SK-N-SH (cell line): Measurements from ENCODE around the gene DGKI. TPM values are rescaled to one million over a fixed set of nuclear protein-coding genes. Genes with fewer than 3 reads are reported as not detected.

Experiments
- CTCF ChIA-PET: fragments of 300-600, 350-600 bp; formaldehyde crosslinking; extraction: SDS; loops from one replicate; lab custom pipeline; 2021; lab: Yijun Ruan, JAX
- POLR2A ChIA-PET: fragments of 350-600 bp; sonication (Branson Sonifier 250); formaldehyde crosslinking; extraction: SDS; loops from one replicate; lab custom pipeline; 2020; ENCODE audit warnings: antibody characterized with exemption, inconsistent platforms; lab: Yijun Ruan, JAX
- DNase-seq: peaks from one replicate; pipeline ENCODE4 v3.0.0; 2012
- H2AFZ ChIP-seq: fragments of 200-600 bp; sonication (generic); 2 replicates; pipeline ENCODE4 v1.8.1; 2016; ENCODE audit warnings: antibody characterized with exemption, mild to moderate bottlenecking, low read depth
- H3F3A ChIP-seq: fragments of 200-600 bp; sonication (generic); replicated peaks from 2 replicates; pipeline ENCODE3; 2016; ENCODE audit warnings: antibody characterized with exemption, mild to moderate bottlenecking; ENCODE audit not compliant: insufficient read depth
- H3K27ac ChIP-seq, 2 experiments: fragments of 200-500 bp in 1 of 2; fragments of 200-600 bp in 1 of 2; sonication (Bioruptor generic) in 1 of 2; sonication (generic), shearing (Covaris generic) in 1 of 2; 2 replicates each; pipeline versions ENCODE4 v1.5.1 to v1.6.1; 2014 to 2016; ENCODE audit warnings: low read depth in 2 of 2, inconsistent platforms in 1 of 2, low read length in 1 of 2, mild to moderate bottlenecking in 1 of 2, mixed read lengths in 1 of 2
- H3K27me3 ChIP-seq: fragments of 200-600 bp; sonication (generic), shearing (Covaris generic); 2 replicates; pipeline ENCODE4 v1.6.1; 2016; ENCODE audit warnings: mixed run types; ENCODE audit not compliant: insufficient read depth
- H3K36me3 ChIP-seq, 2 experiments: fragments of 200-500 bp in 1 of 2; fragments of 200-600 bp in 1 of 2; sonication (Bioruptor generic) in 1 of 2; sonication (generic) in 1 of 2; replicated peaks in 1 of 2; 2 replicates each; pipeline versions ENCODE3 to v1.5.1; 2014 to 2016; ENCODE audit warnings: low read length in 1 of 2, mild to moderate bottlenecking in 1 of 2; ENCODE audit not compliant: insufficient read depth in 2 of 2, control insufficient read depth in 1 of 2
- H3K4me1 ChIP-seq, 2 experiments: fragments of 200-500 bp in 1 of 2; fragments of 200-600 bp in 1 of 2; sonication (Bioruptor generic) in 1 of 2; sonication (generic), shearing (Covaris generic) in 1 of 2; 2 replicates each; pipeline versions ENCODE4 v1.5.1 to v1.6.1; 2014 to 2016; ENCODE audit warnings: low read depth in 1 of 2, low read length in 1 of 2, mixed run types in 1 of 2; ENCODE audit not compliant: insufficient read depth in 2 of 2, control insufficient read depth in 1 of 2
- H3K4me2 ChIP-seq: fragments of 200-600 bp; sonication (generic), shearing (Covaris generic); 2 replicates; pipeline ENCODE4 v1.6.1; 2017; ENCODE audit warnings: mixed run types
- H3K4me3 ChIP-seq, 2 experiments: fragments of 200-500 bp in 1 of 2; fragments of 200-600 bp in 1 of 2; sonication (Bioruptor generic) in 1 of 2; sonication (generic), shearing (Covaris generic) in 1 of 2; 2 replicates each; pipeline versions ENCODE4 v1.5.1 to v1.8.1; 2014 to 2016; ENCODE audit warnings: low read depth in 2 of 2, inconsistent platforms in 1 of 2, low read length in 1 of 2, mild to moderate bottlenecking in 1 of 2, mixed read lengths in 1 of 2, moderate library complexity in 1 of 2
- H3K79me2 ChIP-seq: fragments of 200-600 bp; sonication (generic); 2 replicates; pipeline ENCODE4 v1.8.1; 2017; ENCODE audit warnings: mild to moderate bottlenecking; ENCODE audit not compliant: insufficient read depth
- H3K9ac ChIP-seq: fragments of 200-600 bp; sonication (generic); 2 replicates; pipeline ENCODE4 v1.6.1; 2017; ENCODE audit warnings: mixed run types
- H3K9me2 ChIP-seq: fragments of 200-600 bp; sonication (generic); 2 replicates; pipeline ENCODE4 v1.6.1; 2017; ENCODE audit warnings: mixed run types
- H3K9me3 ChIP-seq: fragments of 200-600 bp; sonication (generic); 2 replicates; pipeline ENCODE4 v1.6.1; 2017; ENCODE audit warnings: mixed run types, mild to moderate bottlenecking, moderate library complexity
- H4K20me1 ChIP-seq: fragments of 200-600 bp; sonication (generic); 2 replicates; pipeline ENCODE4 v1.6.1; 2017; ENCODE audit warnings: mild to moderate bottlenecking, mixed run types; ENCODE audit not compliant: insufficient read depth
- CHD2 ChIP-seq: fragments of 150-350 bp; IDR thresholded peaks from 2 replicates; pipeline ENCODE4 v1.6.1; 2018; ENCODE audit warnings: low read length; ENCODE audit not compliant: partially characterized antibody
- ELF1 ChIP-seq: IDR thresholded peaks from 2 replicates; pipeline ENCODE4 v1.4.0; 2012
- EP300 ChIP-seq, 2 experiments: IDR thresholded peaks; 2 replicates each; pipeline versions ENCODE4 v1.4.0 to v1.6.1; 2012; ENCODE audit warnings: borderline replicate concordance in 1 of 2, low read depth in 1 of 2, low read length in 1 of 2
- FOXM1 ChIP-seq: IDR thresholded peaks from 2 replicates; pipeline ENCODE4 v1.4.0; 2012; ENCODE audit warnings: low read depth, mild to moderate bottlenecking
- IRF3 ChIP-seq: fragments of 150-350 bp; IDR thresholded peaks from 2 replicates; pipeline ENCODE4 v1.6.1; 2016; ENCODE audit warnings: mild to moderate bottlenecking, low read depth, low read length
- JUND ChIP-seq: IDR thresholded peaks from 2 replicates; pipeline ENCODE4 v1.4.0; 2012
- NFIC ChIP-seq: IDR thresholded peaks from 2 replicates; pipeline ENCODE4 v1.4.0; 2012; ENCODE audit warnings: borderline replicate concordance
- PBX3 ChIP-seq: IDR thresholded peaks from 2 replicates; pipeline ENCODE4; 2012
- RAD21 ChIP-seq: IDR thresholded peaks from 2 replicates; pipeline ENCODE4 v1.6.1; 2012; ENCODE audit warnings: mild to moderate bottlenecking, low read length
- RCOR1 ChIP-seq: fragments of 150-350 bp; IDR thresholded peaks from 2 replicates; pipeline ENCODE4 v1.6.1; 2017; ENCODE audit warnings: antibody characterized with exemption, low read length
- RFX5 ChIP-seq: IDR thresholded peaks from 2 replicates; pipeline ENCODE4 v1.6.1; 2012; ENCODE audit warnings: mild to moderate bottlenecking, improper control_type of control experiment, low read length
- SIN3A ChIP-seq: IDR thresholded peaks from 2 replicates; pipeline ENCODE4 v1.6.1; 2012; ENCODE audit warnings: low read depth, mild to moderate bottlenecking, low read length, moderate library complexity, borderline replicate concordance
- SMC3 ChIP-seq: IDR thresholded peaks from 2 replicates; pipeline ENCODE4 v1.6.1; 2012; ENCODE audit warnings: low read depth, low read length, improper control_type of control experiment
- TCF12 ChIP-seq: IDR thresholded peaks from 2 replicates; pipeline ENCODE4 v1.4.0; 2012
- TEAD4 ChIP-seq: IDR thresholded peaks from 2 replicates; pipeline ENCODE4 v1.4.0; 2012; ENCODE audit warnings: mild to moderate bottlenecking, borderline replicate concordance; ENCODE audit not compliant: insufficient read depth
- USF1 ChIP-seq: IDR thresholded peaks from 2 replicates; pipeline ENCODE4 v1.4.0; 2012; ENCODE audit warnings: low read depth, borderline replicate concordance
- USF2 ChIP-seq: fragments of 150-350 bp; IDR thresholded peaks from 2 replicates; pipeline ENCODE4 v1.6.1; 2017; ENCODE audit warnings: antibody characterized with exemption, low read length, low read depth, borderline replicate concordance
- YY1 ChIP-seq: IDR thresholded peaks from 2 replicates; pipeline ENCODE4 v1.4.0; 2012; ENCODE audit warnings: low read depth, mild to moderate bottlenecking
- WGBS: methylation state at CpG from one replicate; pipeline ENCODE4 v1.1.6; 2017; ENCODE audit warnings: low lambda C conversion rate; 5-methylcytosine and 5-hydroxymethylcytosine counted together
- polyA plus RNA-seq, 3 experiments: library from polyadenylated mRNA; depleted of rRNA; stranded (reverse); fragments of >200 nt; gene quantifications; 2 replicates each; pipeline ENCODE4 v1.2.3, GENCODE V29; 2012

Gene DGKI
- polyA plus RNA-seq, 1 of the 3 experiments (the other 2 are of a cell fraction): 1.3 TPM

GRCh38 chr7:137439829-137440825 lies 406.6 kb downstream of the DGKI start:
- H3K79me2 ChIP-seq: no peaks in the 10 kb centered on the region
- 79% methylated on average over 6 of the region's 6 CpGs for WGBS
- no peaks in the 10 kb centered on the region for H3K36me3 ChIP-seq
- H3K4me1 ChIP-seq: peaks cover 0 to 4% of the 10 kb centered on the region in 2 experiments; a peak in 2 of 4 replicates
- no peak overlapping the region for H2AFZ ChIP-seq
- peaks cover 15% of the 10 kb centered on the region for H3F3A ChIP-seq
- CTCF ChIA-PET: interaction anchor here (1.1 kb wide), 1 partner anchor 271 kb away, joined by 3 read pairs; no protein-coding TSS in a partner anchor
- TF ChIP-seq SIN3A (no peak), TCF12 (peak; percentile 53; the same call in 1 of the 2 replicates), TEAD4 (peak; percentile 37; the same call in 1 of the 2 replicates), PBX3 (peak; percentile 79)
- H3K27me3 ChIP-seq: no peaks in the 10 kb centered on the region
- POLR2A ChIA-PET: no interaction called here
- DNase-seq: no peak
- H3K9ac ChIP-seq: no peak overlapping the region
- H4K20me1 ChIP-seq: no peaks in the 10 kb centered on the region
- no peaks in the 10 kb centered on the region for H3K9me3 ChIP-seq
- H3K9me2 ChIP-seq: no peaks in the 10 kb centered on the region
- H3K27ac ChIP-seq: 0 out of 4 replicates have a peak overlapping the region, but pooled peaks of 1 of the 2 experiments have one; percentile 6
- no peak overlapping the region for H3K4me2 ChIP-seq
- no peak overlapping the region for H3K4me3 ChIP-seq

- Histone ChIP-seq H3K9me3 (no peaks in the 10 kb centered on the region), H3K4me2 (no peak overlapping the region), H3K9ac (no peak overlapping the region), H3K9me2 (no peaks in the 10 kb centered on the region), H3F3A (peaks cover 2% of the 10 kb centered on the region), H2AFZ (no peak overlapping the region), H3K36me3 (no peaks in the 10 kb centered on the region), H4K20me1 (no peaks in the 10 kb centered on the region), H3K79me2 (no peaks in the 10 kb centered on the region), H3K4me3 (no peak overlapping the region), H3K27ac (no peak overlapping the region), H3K27me3 (no peaks in the 10 kb centered on the region), H3K4me1 (peaks cover 0 to 4% of the 10 kb centered on the region in 2 experiments; a peak in 2 of 4 replicates)
- ChIA-PET CTCF (no interaction called here), POLR2A (no interaction called here)
- no peak for DNase-seq
- TF ChIP-seq TCF12: no peak
- TF ChIP-seq SMC3: no peak
- no peak for TF ChIP-seq EP300 (IDR thresholded peaks at IDR 0.05; ENCODE audit: borderline replicate concordance in 1 of 2, low read depth in 1 of 2, low read length in 1 of 2)
- no peak for TF ChIP-seq YY1
- no peak for TF ChIP-seq FOXM1
- no peak for TF ChIP-seq USF2
- TF ChIP-seq NFIC: no peak
- TF ChIP-seq USF1: no peak
- no peak for TF ChIP-seq RFX5
- TF ChIP-seq IRF3: no peak
- no peak for TF ChIP-seq ELF1
- no peak for TF ChIP-seq CHD2
- no peak for TF ChIP-seq JUND
- no peak for TF ChIP-seq RCOR1
- TF ChIP-seq RAD21: no peak
Observed at GRCh38 chr7:137434946-137435345, 411.8 kb downstream of the DGKI start.
